ENCODE results near the gene SAPCD1. TPM values are rescaled to one million over a fixed set of nuclear protein-coding genes. Genes with fewer than 3 reads are reported as not detected.

SAPCD1 gene
- polyA plus RNA-seq, 1 of the 3 experiments (the other 2 are of a cell fraction), result 5.9 TPM

DNA sequence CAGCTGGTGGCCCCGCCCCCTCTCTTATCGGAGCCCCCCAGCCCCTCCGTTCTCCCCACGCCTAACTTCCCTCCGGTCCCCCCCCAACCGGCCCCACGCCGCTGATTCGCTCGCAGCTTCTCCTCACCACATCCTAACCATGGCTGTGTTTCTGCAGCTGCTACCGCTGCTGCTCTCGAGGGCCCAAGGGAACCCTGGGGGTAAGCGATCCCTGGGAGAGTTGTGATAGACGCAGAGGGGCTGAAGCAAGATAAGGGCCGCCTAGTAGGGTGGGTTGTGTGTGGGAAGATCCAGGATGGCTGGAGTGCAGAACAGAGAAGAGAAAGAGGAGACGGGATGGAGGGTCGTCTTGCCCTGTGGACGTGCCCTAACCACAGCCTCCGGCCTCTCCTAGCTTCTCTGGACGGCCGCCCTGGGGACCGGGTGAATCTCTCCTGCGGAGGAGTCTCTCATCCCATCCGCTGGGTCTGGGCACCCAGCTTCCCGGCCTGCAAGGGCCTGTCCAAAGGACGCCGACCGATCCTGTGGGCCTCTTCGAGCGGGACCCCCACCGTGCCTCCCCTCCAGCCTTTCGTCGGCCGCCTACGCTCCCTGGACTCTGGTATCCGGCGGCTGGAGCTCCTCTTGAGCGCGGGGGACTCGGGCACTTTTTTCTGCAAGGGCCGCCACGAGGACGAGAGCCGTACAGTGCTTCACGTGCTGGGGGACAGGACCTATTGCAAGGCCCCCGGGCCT lies 39.0 kb upstream of the SAPCD1 start, which contains the start of gene MPIG6B:
Gene MPIG6B (plus strand): TSS at position 129 of the 735 bp plus-strand sequence. CDS start 11 bp downstream, at position 140.
- Histone ChIP-seq H3K9me3 (no peaks in the 10 kb centered on the region), H3K9ac (no peak within 1 kb of the TSS), H3K79me2 (ENCODE audit: insufficient read depth) (peaks cover 2% of the 10 kb centered on the region; the same call in 1 of the 2 replicates), H3K9me2 (no peaks in the 10 kb centered on the region), H3K4me1 (ENCODE audit: control insufficient read depth in 1 of 2, insufficient read depth in 2 of 2, low read depth in 1 of 2, low read length in 1 of 2) (peaks cover 0 to 1% of the 10 kb centered on the region in 2 experiments; a peak in 1 of 4 replicates), H3K27me3 (ENCODE audit: insufficient read depth) (no peaks in the 10 kb centered on the region), H3F3A (replicated peaks; ENCODE audit: insufficient read depth) (no peaks in the 10 kb centered on the region), H3K4me2 (no peak within 1 kb of the TSS), H2AFZ (ENCODE audit: low read depth) (no peak within 1 kb of the TSS), H3K27ac (ENCODE audit: low read depth in 2 of 2, low read length in 1 of 2) (no peak within 1 kb of the TSS), H4K20me1 (ENCODE audit: insufficient read depth) (no peaks in the 10 kb centered on the region), H3K36me3 (replicated peaks in 1 of 2; ENCODE audit: control insufficient read depth in 1 of 2, insufficient read depth in 2 of 2, low read length in 1 of 2) (peaks cover 20 to 26% of the 10 kb centered on the region in 2 experiments), H3K4me3 (ENCODE audit: low read depth in 2 of 2, low read length in 1 of 2) (no peak within 1 kb of the TSS)
- DNase-seq, result no peak
- CTCF ChIA-PET, result interaction anchor here (0.9 to 1.6 kb wide), 4 partner anchors 9 to 72 kb away, joined by 3 to 4 read pairs (median 4); partner anchors contain the start of gene VARS1
- TF ChIP-seq, protein P1, sequence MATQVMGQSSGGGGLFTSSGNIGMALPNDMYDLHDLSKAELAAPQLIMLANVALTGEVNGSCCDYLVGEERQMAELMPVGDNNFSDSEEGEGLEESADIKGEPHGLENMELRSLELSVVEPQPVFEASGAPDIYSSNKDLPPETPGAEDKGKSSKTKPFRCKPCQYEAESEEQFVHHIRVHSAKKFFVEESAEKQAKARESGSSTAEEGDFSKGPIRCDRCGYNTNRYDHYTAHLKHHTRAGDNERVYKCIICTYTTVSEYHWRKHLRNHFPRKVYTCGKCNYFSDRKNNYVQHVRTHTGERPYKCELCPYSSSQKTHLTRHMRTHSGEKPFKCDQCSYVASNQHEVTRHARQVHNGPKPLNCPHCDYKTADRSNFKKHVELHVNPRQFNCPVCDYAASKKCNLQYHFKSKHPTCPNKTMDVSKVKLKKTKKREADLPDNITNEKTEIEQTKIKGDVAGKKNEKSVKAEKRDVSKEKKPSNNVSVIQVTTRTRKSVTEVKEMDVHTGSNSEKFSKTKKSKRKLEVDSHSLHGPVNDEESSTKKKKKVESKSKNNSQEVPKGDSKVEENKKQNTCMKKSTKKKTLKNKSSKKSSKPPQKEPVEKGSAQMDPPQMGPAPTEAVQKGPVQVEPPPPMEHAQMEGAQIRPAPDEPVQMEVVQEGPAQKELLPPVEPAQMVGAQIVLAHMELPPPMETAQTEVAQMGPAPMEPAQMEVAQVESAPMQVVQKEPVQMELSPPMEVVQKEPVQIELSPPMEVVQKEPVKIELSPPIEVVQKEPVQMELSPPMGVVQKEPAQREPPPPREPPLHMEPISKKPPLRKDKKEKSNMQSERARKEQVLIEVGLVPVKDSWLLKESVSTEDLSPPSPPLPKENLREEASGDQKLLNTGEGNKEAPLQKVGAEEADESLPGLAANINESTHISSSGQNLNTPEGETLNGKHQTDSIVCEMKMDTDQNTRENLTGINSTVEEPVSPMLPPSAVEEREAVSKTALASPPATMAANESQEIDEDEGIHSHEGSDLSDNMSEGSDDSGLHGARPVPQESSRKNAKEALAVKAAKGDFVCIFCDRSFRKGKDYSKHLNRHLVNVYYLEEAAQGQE (IDR thresholded peaks at IDR 0.05; ENCODE audit: low read depth, low read length), result no peak
- TF ChIP-seq, protein P2, sequence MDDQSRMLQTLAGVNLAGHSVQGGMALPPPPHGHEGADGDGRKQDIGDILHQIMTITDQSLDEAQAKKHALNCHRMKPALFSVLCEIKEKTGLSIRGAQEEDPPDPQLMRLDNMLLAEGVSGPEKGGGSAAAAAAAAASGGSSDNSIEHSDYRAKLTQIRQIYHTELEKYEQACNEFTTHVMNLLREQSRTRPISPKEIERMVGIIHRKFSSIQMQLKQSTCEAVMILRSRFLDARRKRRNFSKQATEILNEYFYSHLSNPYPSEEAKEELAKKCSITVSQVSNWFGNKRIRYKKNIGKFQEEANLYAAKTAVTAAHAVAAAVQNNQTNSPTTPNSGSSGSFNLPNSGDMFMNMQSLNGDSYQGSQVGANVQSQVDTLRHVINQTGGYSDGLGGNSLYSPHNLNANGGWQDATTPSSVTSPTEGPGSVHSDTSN (IDR thresholded peaks at IDR 0.05), result no peak
- TF ChIP-seq SMC3 (IDR thresholded peaks at IDR 0.05; ENCODE audit: low read depth, low read length), result no peak
- TF ChIP-seq NRF1 (IDR thresholded peaks at IDR 0.05; ENCODE audit: low read depth, low read length), result no peak
- TF ChIP-seq, protein P3, sequence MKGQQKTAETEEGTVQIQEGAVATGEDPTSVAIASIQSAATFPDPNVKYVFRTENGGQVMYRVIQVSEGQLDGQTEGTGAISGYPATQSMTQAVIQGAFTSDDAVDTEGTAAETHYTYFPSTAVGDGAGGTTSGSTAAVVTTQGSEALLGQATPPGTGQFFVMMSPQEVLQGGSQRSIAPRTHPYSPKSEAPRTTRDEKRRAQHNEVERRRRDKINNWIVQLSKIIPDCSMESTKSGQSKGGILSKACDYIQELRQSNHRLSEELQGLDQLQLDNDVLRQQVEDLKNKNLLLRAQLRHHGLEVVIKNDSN (IDR thresholded peaks at IDR 0.05; ENCODE audit: borderline replicate concordance, low read depth), result no peak
- WGBS (ENCODE audit: low lambda C conversion rate), result 89% methylated on average over 43 of the region's 46 CpGs
- POLR2A ChIA-PET, result no interaction called here

DNA sequence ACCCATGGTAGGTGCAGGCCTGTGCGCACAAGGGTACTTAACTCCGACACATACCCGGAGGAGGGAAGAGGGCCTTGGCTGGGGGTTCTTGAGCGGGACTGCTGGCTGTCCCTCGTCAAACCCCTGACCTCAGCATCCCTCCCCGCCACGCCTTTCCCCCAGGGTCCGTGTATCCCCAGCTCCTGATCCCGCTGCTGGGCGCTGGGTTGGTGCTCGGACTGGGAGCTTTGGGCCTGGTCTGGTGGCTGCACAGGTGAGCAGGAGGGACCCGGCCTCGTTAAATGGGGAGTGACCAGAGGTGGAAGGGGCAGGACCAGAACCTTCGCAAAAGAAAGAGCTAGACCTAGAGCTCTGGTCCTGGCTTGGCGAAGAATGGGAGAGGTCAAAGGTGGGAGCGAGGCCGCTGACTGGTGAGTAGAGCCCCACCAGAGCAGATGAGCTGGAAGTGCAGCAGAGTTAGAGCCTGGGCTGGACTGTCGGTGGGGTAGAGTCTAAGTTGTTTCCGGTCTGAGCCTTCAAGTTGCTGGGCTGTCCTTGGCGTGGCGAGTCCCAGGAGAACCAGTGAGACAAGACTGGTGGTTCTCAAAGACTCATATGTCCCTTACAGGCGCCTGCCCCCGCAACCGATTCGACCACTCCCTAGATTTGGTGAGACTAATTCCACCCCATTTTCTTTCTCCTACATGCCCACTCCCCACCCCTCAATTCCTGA lies 38.3 kb upstream of the SAPCD1 start:
- H3F3A ChIP-seq (replicated peaks; ENCODE audit: insufficient read depth), result peaks cover 4% of the 10 kb centered on the region
- peaks cover 6 to 7% of the 10 kb centered on the region in 2 experiments; a peak in 1 of 4 replicates for H3K4me1 ChIP-seq (ENCODE audit: control insufficient read depth in 1 of 2, insufficient read depth in 2 of 2, low read depth in 1 of 2, low read length in 1 of 2)
- TF ChIP-seq, protein P4, sequence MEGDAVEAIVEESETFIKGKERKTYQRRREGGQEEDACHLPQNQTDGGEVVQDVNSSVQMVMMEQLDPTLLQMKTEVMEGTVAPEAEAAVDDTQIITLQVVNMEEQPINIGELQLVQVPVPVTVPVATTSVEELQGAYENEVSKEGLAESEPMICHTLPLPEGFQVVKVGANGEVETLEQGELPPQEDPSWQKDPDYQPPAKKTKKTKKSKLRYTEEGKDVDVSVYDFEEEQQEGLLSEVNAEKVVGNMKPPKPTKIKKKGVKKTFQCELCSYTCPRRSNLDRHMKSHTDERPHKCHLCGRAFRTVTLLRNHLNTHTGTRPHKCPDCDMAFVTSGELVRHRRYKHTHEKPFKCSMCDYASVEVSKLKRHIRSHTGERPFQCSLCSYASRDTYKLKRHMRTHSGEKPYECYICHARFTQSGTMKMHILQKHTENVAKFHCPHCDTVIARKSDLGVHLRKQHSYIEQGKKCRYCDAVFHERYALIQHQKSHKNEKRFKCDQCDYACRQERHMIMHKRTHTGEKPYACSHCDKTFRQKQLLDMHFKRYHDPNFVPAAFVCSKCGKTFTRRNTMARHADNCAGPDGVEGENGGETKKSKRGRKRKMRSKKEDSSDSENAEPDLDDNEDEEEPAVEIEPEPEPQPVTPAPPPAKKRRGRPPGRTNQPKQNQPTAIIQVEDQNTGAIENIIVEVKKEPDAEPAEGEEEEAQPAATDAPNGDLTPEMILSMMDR (IDR thresholded peaks at IDR 0.05), result no peak
- no peak for TF ChIP-seq TAF1 (IDR thresholded peaks at IDR 0.05; ENCODE audit: borderline replicate concordance, low read depth, low read length)
- TF ChIP-seq, protein P5, sequence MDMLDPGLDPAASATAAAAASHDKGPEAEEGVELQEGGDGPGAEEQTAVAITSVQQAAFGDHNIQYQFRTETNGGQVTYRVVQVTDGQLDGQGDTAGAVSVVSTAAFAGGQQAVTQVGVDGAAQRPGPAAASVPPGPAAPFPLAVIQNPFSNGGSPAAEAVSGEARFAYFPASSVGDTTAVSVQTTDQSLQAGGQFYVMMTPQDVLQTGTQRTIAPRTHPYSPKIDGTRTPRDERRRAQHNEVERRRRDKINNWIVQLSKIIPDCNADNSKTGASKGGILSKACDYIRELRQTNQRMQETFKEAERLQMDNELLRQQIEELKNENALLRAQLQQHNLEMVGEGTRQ (IDR thresholded peaks at IDR 0.05; ENCODE audit: borderline replicate concordance, low read depth, low read length), result no peak
- no peak for TF ChIP-seq NFIC (IDR thresholded peaks at IDR 0.05; ENCODE audit: borderline replicate concordance)
- no peak for TF ChIP-seq NRF1 (IDR thresholded peaks at IDR 0.05; ENCODE audit: low read depth, low read length)
- no peak for TF ChIP-seq SIN3A (IDR thresholded peaks at IDR 0.05; ENCODE audit: borderline replicate concordance, low read depth, low read length)
- no peak for TF ChIP-seq GATA2 (CRISPR knock-in tag; IDR thresholded peaks at IDR 0.05)
- no peak for TF ChIP-seq FOSL2 (IDR thresholded peaks at IDR 0.05; ENCODE audit: borderline replicate concordance, low read depth)
- TF ChIP-seq RCOR1 (IDR thresholded peaks at IDR 0.05; ENCODE audit: low read length), result no peak
- H3K79me2 ChIP-seq (ENCODE audit: insufficient read depth), result peaks cover 9% of the 10 kb centered on the region; the same call in 1 of the 2 replicates
- no peak overlapping the region for H3K4me2 ChIP-seq
- POLR2A ChIA-PET, result no interaction called here
- no peaks in the 10 kb centered on the region for H3K27me3 ChIP-seq (ENCODE audit: insufficient read depth)
- no peaks in the 10 kb centered on the region for H3K9me3 ChIP-seq
- CTCF ChIA-PET, result interaction anchor here (0.9 to 1.6 kb wide), 4 partner anchors 10 to 72 kb away, joined by 3 to 4 read pairs (median 4); partner anchors contain the start of gene VARS1
- H3K4me3 ChIP-seq (ENCODE audit: low read depth in 2 of 2, low read length in 1 of 2), result no peak overlapping the region
- peaks cover 5% of the 10 kb centered on the region; the same call in 1 of the 2 replicates for H4K20me1 ChIP-seq (ENCODE audit: insufficient read depth)
- no peak overlapping the region for H2AFZ ChIP-seq (ENCODE audit: low read depth)
- 96% methylated on average over 17 of the region's 25 CpGs for WGBS (ENCODE audit: low lambda C conversion rate)
- no peaks in the 10 kb centered on the region for H3K9me2 ChIP-seq
- DNase-seq, result no peak
- peaks cover 21 to 26% of the 10 kb centered on the region in 2 experiments for H3K36me3 ChIP-seq (replicated peaks in 1 of 2; ENCODE audit: control insufficient read depth in 1 of 2, insufficient read depth in 2 of 2, low read length in 1 of 2)
- no peak overlapping the region for H3K9ac ChIP-seq
- no peak overlapping the region for H3K27ac ChIP-seq (ENCODE audit: low read depth in 2 of 2, low read length in 1 of 2)
